ENCODE results near the gene GRAMD2B. TPM values are rescaled to one million over a fixed set of nuclear protein-coding genes. Genes with fewer than 3 reads are reported as not detected.
A peak's percentile ranks its signal among the peaks of the same experiment; 100 is the strongest.

Gene GRAMD2B
- total and polyA plus RNA-seq, 7 donors: 26.1 to 53.8 (median 44.4) TPM

DNA sequence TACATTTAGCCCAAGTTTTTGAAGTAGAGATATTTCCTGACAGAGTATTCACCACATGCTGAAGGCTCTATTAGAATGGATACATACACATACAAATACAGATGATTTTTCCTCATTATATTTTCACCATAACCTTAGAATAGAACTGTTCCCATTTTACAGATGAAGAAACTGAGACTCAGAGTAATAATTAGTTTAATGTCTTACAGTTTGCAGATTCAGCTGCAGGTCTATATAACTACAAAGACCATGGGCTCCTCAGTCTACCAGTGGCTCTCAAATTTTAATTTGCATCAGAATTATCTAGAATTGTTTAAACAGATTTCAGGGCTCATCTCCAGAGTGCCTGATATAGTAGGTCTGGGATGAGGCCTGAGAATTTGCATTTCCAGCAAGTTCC, 64.4 kb downstream of the GRAMD2B start:
- intact Hi-C loops (cut with DNase I): no loop called here
- Histone ChIP-seq H3K27me3 (no peaks in the 10 kb centered on the region), H3K4me3 (no peak overlapping the region), H3K4me1 (peaks cover 0 to 8% (median 5%) of the 10 kb centered on the region in 4 donors), H3K27ac (peak overlapping the region in 2 of 4 donors; percentile 47 to 54), H3K36me3 (peaks cover 30 to 89% (median 45%) of the 10 kb centered on the region in 4 donors), H3K9me3 (no peaks in the 10 kb centered on the region)
- no peak for TF ChIP-seq POLR2AphosphoS5 (IDR thresholded peaks at IDR 0.05)
- TF ChIP-seq, protein P1, sequence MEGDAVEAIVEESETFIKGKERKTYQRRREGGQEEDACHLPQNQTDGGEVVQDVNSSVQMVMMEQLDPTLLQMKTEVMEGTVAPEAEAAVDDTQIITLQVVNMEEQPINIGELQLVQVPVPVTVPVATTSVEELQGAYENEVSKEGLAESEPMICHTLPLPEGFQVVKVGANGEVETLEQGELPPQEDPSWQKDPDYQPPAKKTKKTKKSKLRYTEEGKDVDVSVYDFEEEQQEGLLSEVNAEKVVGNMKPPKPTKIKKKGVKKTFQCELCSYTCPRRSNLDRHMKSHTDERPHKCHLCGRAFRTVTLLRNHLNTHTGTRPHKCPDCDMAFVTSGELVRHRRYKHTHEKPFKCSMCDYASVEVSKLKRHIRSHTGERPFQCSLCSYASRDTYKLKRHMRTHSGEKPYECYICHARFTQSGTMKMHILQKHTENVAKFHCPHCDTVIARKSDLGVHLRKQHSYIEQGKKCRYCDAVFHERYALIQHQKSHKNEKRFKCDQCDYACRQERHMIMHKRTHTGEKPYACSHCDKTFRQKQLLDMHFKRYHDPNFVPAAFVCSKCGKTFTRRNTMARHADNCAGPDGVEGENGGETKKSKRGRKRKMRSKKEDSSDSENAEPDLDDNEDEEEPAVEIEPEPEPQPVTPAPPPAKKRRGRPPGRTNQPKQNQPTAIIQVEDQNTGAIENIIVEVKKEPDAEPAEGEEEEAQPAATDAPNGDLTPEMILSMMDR (IDR thresholded peaks at IDR 0.05): no peak
- no peak for TF ChIP-seq EP300 (IDR thresholded peaks at IDR 0.05)
- TF ChIP-seq POLR2A (IDR thresholded peaks at IDR 0.05): no peak
- DNase-seq: no peak

DNA sequence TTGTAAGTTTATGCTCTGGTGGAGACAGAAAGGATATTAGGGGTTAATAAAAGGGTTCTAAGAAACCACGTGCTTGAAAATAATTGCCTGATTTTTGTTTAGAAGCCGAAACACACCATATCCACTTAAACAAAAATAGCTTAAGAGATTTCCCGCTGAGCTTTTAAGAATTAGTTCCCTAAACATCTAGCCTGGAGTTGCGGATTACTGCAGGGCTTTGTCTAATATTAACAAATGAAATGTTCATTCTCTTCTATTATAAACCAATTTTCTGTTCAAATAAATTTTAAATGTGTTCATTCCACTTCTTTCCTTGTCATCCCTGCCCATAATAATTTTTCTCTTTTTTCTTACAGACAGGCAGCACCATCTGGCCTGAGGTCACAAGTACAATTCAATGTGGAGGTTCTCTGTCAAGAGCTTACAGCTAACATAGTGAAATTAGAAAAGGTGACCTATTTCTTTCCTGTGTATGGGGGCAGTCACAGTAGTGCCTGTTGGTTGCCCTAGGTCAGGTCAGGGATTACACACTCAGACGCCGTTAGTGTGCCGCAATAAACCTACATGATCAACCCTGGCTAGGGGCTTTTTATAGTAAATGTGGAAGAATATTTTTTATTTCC, 65.3 kb downstream of the GRAMD2B start:
- Histone ChIP-seq H3K9me3 (no peaks in the 10 kb centered on the region), H3K27ac (peak overlapping the region; percentile 17 to 54 (median 39)), H3K4me3 (no peak overlapping the region), H3K27me3 (no peaks in the 10 kb centered on the region), H3K36me3 (peaks cover 30 to 94% (median 44%) of the 10 kb centered on the region in 4 donors), H3K4me1 (peaks cover 0 to 4% (median 0%) of the 10 kb centered on the region in 4 donors)
- intact Hi-C loops (cut with DNase I): no loop called here
- WGBS, 2 donors: 80 to 83% methylated on average over 7 of the region's 7 CpGs
- DNase-seq: no peak
- TF ChIP-seq, protein P1 (IDR thresholded peaks at IDR 0.05): no peak
- no peak for TF ChIP-seq POLR2AphosphoS5 (IDR thresholded peaks at IDR 0.05)
- no peak for TF ChIP-seq EP300 (IDR thresholded peaks at IDR 0.05)
- no peak for TF ChIP-seq POLR2A (IDR thresholded peaks at IDR 0.05)

DNA sequence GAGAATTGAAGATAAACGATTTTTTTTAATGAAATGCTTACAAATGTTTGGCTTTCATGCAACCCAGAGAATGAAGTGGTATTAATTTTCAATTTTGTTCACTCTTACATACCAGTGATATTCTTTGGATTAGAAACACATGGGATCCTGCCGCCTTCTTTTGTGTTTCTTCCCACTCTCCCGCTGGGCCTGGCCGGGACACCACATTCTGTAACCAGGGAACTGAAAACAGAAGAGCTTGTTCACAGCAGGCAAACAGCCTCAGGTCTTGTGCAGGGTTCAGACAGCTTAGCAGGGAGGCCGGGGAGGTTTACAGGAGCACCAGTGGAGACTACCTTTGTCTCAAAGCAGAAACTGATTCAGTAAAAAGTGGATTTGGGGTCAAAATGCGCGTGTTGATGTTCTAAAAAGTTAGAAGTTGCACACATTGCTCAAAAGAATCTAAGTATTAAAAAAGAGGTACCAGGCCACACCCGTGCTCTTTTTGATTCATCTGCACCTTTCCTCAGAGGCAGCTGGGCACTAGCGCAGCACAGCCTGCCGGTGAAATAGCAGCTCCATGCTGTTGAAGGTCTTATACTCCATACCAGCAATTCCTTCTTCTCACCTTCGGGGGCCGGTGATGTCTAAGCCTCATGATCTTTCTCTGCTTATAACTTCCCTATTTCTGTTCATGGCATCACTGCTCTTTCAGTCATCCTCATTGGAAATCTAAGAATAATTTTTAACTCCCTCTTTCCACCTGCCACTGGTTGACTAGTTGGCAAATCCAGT, 67.1 kb downstream of the GRAMD2B start:
- peak; percentile 75 for DNase-seq
- intact Hi-C loops (cut with DNase I): loop anchor here (5.0 kb wide), 2 partner anchors 47 to 138 kb away; no protein-coding TSS in a partner anchor
- Histone ChIP-seq H3K36me3 (peaks cover 17 to 80% (median 28%) of the 10 kb centered on the region in 4 donors), H3K9me3 (no peaks in the 10 kb centered on the region), H3K27me3 (no peaks in the 10 kb centered on the region), H3K4me1 (peaks cover 0 to 4% (median 0%) of the 10 kb centered on the region in 4 donors), H3K27ac (peak overlapping the region; percentile 33 to 69 (median 51)), H3K4me3 (no peak overlapping the region)
- TF ChIP-seq POLR2A (IDR thresholded peaks at IDR 0.05): no peak
- no peak for TF ChIP-seq POLR2AphosphoS5 (IDR thresholded peaks at IDR 0.05)
- no peak for TF ChIP-seq EP300 (IDR thresholded peaks at IDR 0.05)
- WGBS, 2 donors: 90 to 91% methylated on average over 12 of the region's 12 CpGs

DNA sequence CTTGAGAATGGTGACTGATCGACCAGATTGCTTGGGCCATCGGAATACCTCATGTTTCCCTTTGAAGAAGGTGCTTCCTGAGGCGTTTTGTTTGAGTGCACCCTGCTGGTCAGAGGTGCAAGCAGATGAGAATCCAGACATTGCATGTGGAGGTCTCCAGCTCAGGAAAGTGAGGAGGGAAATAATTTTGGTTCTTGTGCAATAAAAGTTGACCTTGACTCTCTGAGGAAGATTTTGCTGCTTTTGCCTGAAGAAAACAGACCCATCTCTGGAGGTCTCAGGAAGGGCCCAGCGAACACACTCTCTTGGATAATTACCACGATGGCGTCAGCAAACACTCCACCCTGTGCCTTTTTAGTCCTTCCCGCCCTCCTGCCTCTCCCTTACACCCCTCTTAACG, 69.7 kb downstream of the GRAMD2B start:
- TF ChIP-seq EP300 (IDR thresholded peaks at IDR 0.05): no peak
- TF ChIP-seq, protein P1 (IDR thresholded peaks at IDR 0.05): peak in 3 of 4 experiments; percentile 9 to 42 (median 39)
- no peak for TF ChIP-seq POLR2A (IDR thresholded peaks at IDR 0.05)
- TF ChIP-seq POLR2AphosphoS5 (IDR thresholded peaks at IDR 0.05): no peak
- intact Hi-C loops (cut with DNase I): loop anchor here (5.0 kb wide), 2 partner anchors 44 to 141 kb away; no protein-coding TSS in a partner anchor
- Histone ChIP-seq H3K27me3 (no peaks in the 10 kb centered on the region), H3K36me3 (peaks cover 4 to 54% (median 8%) of the 10 kb centered on the region in 4 donors), H3K4me3 (no peak overlapping the region), H3K27ac (peak overlapping the region in 2 of 4 donors; percentile 8 to 25), H3K9me3 (no peaks in the 10 kb centered on the region), H3K4me1 (peaks cover 0 to 4% (median 0%) of the 10 kb centered on the region in 4 donors)
- 60 to 80% methylated on average over 8 of the region's 8 CpGs for WGBS, 2 donors
- DNase-seq: no peak

DNA sequence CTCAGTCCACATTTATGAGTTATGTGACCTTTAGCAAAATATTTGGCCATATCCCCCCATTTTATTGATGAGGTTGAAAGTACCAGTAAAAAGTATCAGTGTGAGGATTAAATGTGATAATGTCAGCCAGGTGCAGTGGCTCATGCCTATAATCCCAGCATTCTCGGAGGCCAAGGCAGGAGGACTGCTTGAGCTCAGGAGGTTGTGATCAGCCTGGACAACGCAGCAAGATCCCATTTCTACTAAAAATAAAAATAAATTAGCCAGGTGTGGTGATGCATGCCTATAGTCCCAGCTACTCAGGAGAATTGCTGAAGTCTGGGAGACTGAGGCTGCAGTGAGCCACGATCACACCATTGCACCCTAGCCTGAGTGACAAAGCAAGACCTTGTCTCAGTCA, 71.2 kb downstream of the GRAMD2B start:
- peaks cover 0 to 39% (median 2%) of the 10 kb centered on the region in 4 donors for H3K36me3 ChIP-seq
- no peak overlapping the region for H3K27ac ChIP-seq
- H3K4me1 ChIP-seq: peaks cover 0 to 2% (median 0%) of the 10 kb centered on the region in 4 donors
- intact Hi-C loops (cut with DNase I): loop anchor here (5.0 kb wide), 2 partner anchors 43 to 142 kb away; no protein-coding TSS in a partner anchor
- no peaks in the 10 kb centered on the region for H3K9me3 ChIP-seq
- H3K4me3 ChIP-seq: no peak overlapping the region
- DNase-seq: no peak
- no peak for TF ChIP-seq POLR2AphosphoS5 (IDR thresholded peaks at IDR 0.05)
- TF ChIP-seq POLR2A (IDR thresholded peaks at IDR 0.05): no peak
- TF ChIP-seq EP300 (IDR thresholded peaks at IDR 0.05): no peak
- TF ChIP-seq, protein P1 (IDR thresholded peaks at IDR 0.05): no peak
- H3K27me3 ChIP-seq: no peaks in the 10 kb centered on the region
- WGBS, 2 donors: 97 to 99% methylated on average over 3 of the region's 3 CpGs
